GM10248 (cell line): Measurements from ENCODE around the gene ADAM33.

Source experiments
- CTCF ChIA-PET: fragments of 300-600 bp; sonication (Branson Sonifier 250); formaldehyde crosslinking; extraction: SDS; loops from one replicate; lab custom pipeline; 2021; ENCODE audit warnings: antibody characterized with exemption; lab: Yijun Ruan, JAX
- POLR2A ChIA-PET: fragments of 350-650 bp; sonication (Branson Sonifier 250); formaldehyde crosslinking; extraction: SDS; loops from one replicate; lab custom pipeline; 2020; ENCODE audit warnings: antibody characterized with exemption; lab: Yijun Ruan, JAX
- DNase-seq: peaks from one replicate; pipeline ENCODE4 v3.0.0; 2012; ENCODE audit errors: extremely low spot score
- TF ChIP-seq, protein P1 (sequence below): IDR thresholded peaks from 2 replicates; pipeline ENCODE4 v1.5.1; 2012; ENCODE audit warnings: mild to moderate bottlenecking, low read depth; ENCODE audit errors: extremely low read depth, missing control alignments, control extremely low read depth

ADAM33 gene

DNA sequence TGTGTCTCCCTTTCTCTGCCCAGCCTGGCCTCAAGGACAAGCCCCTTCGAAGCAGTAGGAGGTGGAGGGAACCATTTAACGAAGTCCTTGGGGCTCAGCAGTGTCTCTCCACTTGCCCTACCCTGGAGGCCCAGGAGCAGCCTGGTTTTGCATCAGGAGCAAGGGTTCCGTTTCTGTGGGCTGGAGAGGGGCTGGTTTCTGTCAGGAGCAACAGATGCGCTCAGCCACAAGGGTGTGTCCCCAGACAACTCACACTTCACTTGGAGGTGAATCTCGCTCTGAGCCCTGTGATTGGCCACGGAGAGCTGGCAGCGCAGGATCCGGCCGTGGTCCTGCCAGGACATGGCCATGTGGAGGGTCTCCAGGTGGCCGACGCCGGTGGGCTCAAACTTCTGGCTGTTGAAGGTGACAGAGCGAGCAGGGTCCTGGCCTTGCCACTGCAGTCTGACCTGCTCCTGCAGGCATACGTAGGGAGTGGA lies 23.7 kb upstream of the ADAM33 start:
- ChIA-PET POLR2A (no interaction called here), CTCF (interaction anchor here (0.7 to 3.3 kb wide), 3 partner anchors 11 to 64 kb away, joined by 3 to 9 read pairs (median 6); no protein-coding TSS in a partner anchor)
- no peak for DNase-seq
- TF ChIP-seq, protein P1, sequence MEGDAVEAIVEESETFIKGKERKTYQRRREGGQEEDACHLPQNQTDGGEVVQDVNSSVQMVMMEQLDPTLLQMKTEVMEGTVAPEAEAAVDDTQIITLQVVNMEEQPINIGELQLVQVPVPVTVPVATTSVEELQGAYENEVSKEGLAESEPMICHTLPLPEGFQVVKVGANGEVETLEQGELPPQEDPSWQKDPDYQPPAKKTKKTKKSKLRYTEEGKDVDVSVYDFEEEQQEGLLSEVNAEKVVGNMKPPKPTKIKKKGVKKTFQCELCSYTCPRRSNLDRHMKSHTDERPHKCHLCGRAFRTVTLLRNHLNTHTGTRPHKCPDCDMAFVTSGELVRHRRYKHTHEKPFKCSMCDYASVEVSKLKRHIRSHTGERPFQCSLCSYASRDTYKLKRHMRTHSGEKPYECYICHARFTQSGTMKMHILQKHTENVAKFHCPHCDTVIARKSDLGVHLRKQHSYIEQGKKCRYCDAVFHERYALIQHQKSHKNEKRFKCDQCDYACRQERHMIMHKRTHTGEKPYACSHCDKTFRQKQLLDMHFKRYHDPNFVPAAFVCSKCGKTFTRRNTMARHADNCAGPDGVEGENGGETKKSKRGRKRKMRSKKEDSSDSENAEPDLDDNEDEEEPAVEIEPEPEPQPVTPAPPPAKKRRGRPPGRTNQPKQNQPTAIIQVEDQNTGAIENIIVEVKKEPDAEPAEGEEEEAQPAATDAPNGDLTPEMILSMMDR: no peak

DNA sequence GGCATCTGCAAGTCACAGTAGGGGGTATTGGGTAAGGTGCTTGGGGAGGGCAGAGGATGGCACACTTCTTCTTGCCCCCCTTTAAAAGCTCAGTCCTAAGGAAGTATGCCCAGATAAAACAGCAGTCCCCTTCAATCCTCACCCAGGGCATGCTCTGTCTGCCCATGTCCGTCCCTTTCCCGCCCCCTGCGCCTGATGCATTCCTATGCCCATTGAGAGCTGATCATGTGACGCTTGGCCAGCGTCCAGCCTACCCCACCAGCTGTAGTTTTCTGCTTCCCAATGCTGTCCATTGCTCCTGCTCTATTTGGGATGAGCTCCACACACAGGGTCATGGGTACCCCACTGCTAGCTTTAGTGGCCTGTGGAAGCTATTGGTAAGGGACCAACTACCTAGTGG lies 22.3 kb upstream of the ADAM33 start:
- CTCF ChIA-PET: interaction anchor here (1.2 to 2.2 kb wide), 4 partner anchors 10 to 141 kb away, joined by 3 to 8 read pairs (median 6); no protein-coding TSS in a partner anchor
- DNase-seq: no peak
- TF ChIP-seq, protein P1: no peak
- POLR2A ChIA-PET: no interaction called here

DNA sequence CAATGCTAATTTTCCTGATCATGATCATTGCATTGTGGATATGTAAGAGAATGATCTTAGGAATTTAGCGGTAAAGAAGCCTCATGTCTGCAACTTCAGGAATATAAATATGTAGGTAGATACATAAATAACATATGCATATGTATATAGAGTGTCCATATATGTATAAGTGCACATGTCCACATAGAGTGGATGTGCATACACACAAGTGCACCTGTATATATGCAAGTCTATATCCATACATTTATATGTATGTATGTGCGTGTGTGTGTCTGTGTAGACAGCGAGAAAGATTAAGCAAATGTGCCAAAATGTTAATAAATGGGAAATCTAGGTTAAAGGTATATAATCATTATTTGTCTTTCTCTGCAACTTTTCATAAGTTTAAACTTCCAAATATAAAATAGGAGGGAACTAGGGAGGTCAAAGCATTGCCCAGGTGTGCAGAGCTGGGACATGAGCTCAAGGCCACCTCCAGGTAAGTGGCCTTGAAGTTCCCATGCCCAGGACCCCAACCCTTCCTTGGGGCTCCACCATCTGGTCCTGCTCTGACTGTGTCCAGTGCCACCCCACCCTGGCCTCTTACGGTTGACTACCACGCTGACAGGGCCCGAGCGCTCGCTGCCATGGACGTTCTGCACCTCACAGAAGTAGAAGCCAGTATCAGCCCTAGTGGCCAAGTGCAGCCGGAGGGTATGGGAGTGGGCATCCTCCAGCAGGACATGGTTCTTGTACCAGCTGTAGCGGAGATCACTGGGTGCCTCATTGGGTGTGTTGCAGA lies 21.0 kb upstream of the ADAM33 start:
- CTCF ChIA-PET: interaction anchor here (1.8 to 2.2 kb wide), 2 partner anchors 8 to 26 kb away, joined by 6 to 8 read pairs; no protein-coding TSS in a partner anchor
- TF ChIP-seq, protein P1: no peak
- DNase-seq: no peak
- POLR2A ChIA-PET: no interaction called here

DNA sequence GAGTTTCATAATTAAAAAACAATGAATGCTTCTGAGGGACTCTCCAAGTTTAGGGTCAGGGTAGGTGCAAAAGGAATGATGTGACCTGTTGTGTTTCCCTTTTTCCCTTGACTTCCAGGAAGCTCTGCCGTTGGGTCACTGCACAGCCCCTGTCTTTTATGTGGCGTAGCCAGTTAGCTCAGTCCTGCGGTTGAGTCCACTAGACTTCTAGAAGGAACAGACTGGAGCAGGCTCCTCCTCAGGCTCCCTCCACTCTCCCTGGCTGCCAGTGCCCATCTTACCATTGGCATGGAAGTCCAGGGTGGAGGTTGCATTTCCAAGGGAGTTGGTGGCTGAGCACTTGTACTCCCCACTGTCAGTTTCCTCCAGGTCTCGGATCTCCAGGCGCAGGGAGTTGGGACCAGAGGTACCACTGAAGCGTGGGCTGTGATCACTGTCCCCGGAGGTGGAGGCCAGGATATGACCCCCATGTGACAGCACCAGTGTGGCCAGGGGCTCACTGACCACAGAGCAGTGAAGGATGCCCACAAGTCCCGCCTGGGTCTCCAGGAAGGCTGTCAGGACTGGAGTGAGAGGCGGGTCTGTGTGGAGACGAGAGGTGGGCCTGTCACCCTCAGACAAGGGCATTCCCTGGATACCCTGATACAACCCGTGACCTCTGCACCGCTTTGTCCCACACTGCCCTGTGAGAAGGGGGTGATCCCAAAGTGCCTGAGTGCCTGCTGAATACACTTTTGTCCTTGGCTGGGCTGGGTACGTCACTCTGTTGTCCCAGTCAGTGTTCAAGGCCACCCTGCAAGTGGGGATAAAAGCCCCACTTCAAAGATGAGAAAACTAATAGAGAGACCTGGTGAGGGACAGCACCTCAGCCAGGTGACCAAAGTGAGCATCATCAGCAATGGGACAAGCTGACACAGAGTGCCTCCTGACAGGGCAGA lies 19.5 kb upstream of the ADAM33 start:
- ChIA-PET CTCF (interaction anchor here (1.4 to 8.9 kb wide), 2 partner anchors 9 to 25 kb away, joined by 4 to 64 read pairs; no protein-coding TSS in a partner anchor), POLR2A (no interaction called here)
- TF ChIP-seq, protein P1: no peak
- DNase-seq: no peak

DNA sequence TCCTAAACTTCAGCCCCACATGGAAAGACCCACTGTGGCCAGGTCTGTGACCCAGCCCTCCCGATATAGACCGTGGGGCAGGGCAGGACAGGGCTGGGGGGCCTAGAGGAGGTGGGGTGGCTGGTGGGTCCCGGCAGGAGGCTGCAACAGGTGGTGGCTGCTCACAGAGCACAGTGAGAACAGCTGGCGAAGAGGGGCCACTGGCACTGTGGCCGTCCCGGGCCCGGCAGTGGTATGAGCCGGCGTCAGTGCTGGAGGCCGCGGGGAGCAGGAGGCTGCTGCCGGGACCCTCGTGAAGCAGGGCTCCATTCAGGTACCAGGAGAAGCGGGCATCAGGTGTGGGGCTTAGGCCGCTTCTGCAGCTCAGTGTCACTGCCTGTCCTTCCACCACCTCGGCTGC lies 17.2 kb upstream of the ADAM33 start:
- CTCF ChIA-PET: interaction anchor here (3.4 to 8.9 kb wide), 2 partner anchors 11 to 22 kb away, joined by 13 to 64 read pairs; no protein-coding TSS in a partner anchor
- TF ChIP-seq, protein P1: no peak
- POLR2A ChIA-PET: no interaction called here
- no peak for DNase-seq

DNA sequence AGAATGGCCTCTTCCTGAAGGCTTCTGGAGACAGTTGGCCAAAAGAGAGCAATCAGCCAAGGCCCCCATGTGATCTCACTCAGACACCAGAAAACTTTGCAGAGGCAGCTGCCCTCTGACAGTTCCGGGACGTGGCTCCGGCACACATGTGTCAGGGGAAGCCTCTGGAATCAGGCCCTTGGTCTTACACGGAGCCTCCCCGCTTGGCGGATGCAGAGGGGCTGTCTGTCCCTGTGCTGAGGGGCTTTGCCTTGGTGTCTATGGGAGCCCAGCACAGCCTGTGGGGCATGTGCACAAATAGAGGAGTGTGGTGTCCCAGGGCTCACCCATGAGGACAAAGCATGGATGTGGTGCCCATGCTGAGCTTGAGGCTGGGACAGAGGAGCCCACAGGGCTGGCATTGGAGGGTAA lies 16.8 kb upstream of the ADAM33 start:
- CTCF ChIA-PET: interaction anchor here (3.4 to 8.9 kb wide), 2 partner anchors 12 to 22 kb away, joined by 13 to 64 read pairs; no protein-coding TSS in a partner anchor
- POLR2A ChIA-PET: no interaction called here
- TF ChIP-seq, protein P1: no peak
- no peak for DNase-seq
